Measurements from ENCODE around the gene MCUR1. TPM values are rescaled to one million over a fixed set of nuclear protein-coding genes. Genes with fewer than 3 reads are reported as not detected.

Gene MCUR1
- total RNA-seq, 2 experiments from 2014 or later, result 34.8 to 38.0 TPM

DNA sequence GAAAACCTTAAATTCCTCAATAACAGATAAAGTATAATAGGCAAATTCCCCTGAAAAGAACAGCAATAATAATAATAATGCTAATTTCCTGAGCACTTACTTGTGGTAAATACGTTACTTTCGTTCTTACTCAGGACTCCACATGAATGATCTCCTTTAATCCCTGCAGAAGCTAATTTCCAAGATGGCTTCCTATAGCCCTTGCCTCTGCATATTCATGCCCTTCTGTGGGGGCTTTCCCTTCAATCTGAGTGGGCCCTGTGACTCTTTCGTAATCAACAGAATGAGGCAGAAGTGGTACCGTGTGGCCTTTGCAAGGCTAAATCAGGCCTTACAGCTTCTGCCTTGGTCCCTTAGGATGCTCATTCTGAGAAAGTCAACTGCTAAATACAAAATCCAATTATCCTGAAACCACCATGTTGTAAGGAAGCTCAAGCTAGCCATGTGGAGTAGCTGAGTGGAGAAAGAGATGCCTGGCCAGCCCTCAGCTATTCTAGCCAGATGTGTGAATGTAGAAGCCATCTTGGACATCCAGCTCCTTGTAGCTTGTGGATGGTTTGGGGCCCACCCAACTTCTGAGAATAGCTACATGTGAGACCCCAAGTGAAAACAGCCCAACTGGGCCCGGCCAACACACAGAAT lies 50.5 kb downstream of the MCUR1 start:
- ATAC-seq (peak; percentile 80), DNase-seq (peak; percentile 74)
- POLR2A ChIA-PET, result interaction anchor here (0.6 to 3.9 kb wide), 4 partner anchors 15 to 371 kb away, joined by 3 to 26 read pairs (median 3); partner anchors contain the start of gene RANBP9
- Mint-ChIP-seq H3K27me3 (peaks cover 3% of the 10 kb centered on the region), H3K9me3 (peaks cover 7% of the 10 kb centered on the region), H3K27ac (peak overlapping the region; percentile 71), H3K4me1 (ENCODE audit: low read depth) (peaks cover 43% of the 10 kb centered on the region), H3K36me3 (ENCODE audit: low read depth) (peaks cover 2% of the 10 kb centered on the region), H3K4me3 (peak overlapping the region; percentile 20)
- CTCF ChIA-PET, result interaction anchor here (0.8 to 3.0 kb wide), 6 partner anchors 31 to 189 kb away, joined by 3 to 10 read pairs (median 4); partner anchors contain the start of genes NOL7 and SIRT5
- TF ChIP-seq, protein P1, sequence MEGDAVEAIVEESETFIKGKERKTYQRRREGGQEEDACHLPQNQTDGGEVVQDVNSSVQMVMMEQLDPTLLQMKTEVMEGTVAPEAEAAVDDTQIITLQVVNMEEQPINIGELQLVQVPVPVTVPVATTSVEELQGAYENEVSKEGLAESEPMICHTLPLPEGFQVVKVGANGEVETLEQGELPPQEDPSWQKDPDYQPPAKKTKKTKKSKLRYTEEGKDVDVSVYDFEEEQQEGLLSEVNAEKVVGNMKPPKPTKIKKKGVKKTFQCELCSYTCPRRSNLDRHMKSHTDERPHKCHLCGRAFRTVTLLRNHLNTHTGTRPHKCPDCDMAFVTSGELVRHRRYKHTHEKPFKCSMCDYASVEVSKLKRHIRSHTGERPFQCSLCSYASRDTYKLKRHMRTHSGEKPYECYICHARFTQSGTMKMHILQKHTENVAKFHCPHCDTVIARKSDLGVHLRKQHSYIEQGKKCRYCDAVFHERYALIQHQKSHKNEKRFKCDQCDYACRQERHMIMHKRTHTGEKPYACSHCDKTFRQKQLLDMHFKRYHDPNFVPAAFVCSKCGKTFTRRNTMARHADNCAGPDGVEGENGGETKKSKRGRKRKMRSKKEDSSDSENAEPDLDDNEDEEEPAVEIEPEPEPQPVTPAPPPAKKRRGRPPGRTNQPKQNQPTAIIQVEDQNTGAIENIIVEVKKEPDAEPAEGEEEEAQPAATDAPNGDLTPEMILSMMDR (IDR thresholded peaks at IDR 0.05), result no peak
- intact Hi-C loops (cut with micrococcal nuclease), result loop anchor here (2.0 to 10.0 kb wide), 2 partner anchors 51 to 149 kb away; partner anchors contain the start of gene NOL7

DNA sequence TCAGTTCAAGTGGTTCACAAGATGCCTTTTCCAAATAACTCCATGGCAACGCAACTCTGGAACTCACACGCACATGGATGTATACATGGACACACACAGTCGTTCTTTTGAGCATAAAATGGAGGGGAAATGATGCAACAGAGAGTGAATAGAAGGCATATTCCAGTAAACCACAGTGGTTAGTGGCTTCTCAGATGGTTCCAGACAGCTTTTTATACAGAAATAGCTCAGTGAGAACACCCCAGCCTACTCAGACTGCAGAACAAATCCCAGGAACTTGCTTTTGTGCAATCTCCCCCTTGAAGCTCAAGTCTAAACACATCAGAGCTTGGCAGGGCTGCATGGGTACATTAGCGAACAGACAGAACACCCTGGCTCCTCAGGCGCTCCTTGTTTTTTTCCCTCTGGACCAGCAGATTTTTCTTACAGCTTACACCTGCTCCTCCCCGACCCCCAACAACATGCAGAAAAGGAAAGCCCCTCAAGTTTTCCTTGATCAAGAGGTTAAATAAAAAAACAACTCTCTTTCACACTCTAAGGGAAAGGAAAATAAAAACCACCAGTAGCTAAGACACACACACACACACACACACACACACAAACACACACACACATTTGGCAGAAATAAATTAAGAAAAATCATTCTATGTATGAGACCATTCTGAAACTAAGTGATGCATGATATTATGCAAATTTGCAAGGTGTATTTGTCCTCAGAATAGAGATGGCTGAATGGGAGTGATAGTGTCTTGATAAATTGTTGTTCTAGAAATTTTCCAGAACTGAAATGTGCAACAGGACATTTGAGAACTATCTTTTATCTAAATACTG lies 51.5 kb downstream of the MCUR1 start:
- Mint-ChIP-seq H3K36me3 (ENCODE audit: low read depth) (peaks cover 2% of the 10 kb centered on the region), H3K4me1 (ENCODE audit: low read depth) (peaks cover 43% of the 10 kb centered on the region), H3K27ac (peak overlapping the region; percentile 90), H3K4me3 (peak overlapping the region; percentile 61), H3K9me3 (peaks cover 7% of the 10 kb centered on the region), H3K27me3 (peaks cover 3% of the 10 kb centered on the region)
- POLR2A ChIA-PET, result interaction anchor here (0.6 to 3.9 kb wide), 8 partner anchors 15 to 97 kb away, joined by 3 to 26 read pairs (median 3); partner anchors contain the start of gene RANBP9
- peak; percentile 65 for ATAC-seq
- TF ChIP-seq, protein P1 (IDR thresholded peaks at IDR 0.05), result no peak
- peak; percentile 57 for DNase-seq
- CTCF ChIA-PET, result interaction anchor here (0.9 to 3.0 kb wide), 5 partner anchors 32 to 188 kb away, joined by 3 to 10 read pairs (median 7); partner anchors contain the start of genes RANBP9 and SIRT5
- intact Hi-C loops (cut with micrococcal nuclease), result loop anchor here (2.0 to 10.0 kb wide), 2 partner anchors 50 to 148 kb away; partner anchors contain the start of gene NOL7

DNA sequence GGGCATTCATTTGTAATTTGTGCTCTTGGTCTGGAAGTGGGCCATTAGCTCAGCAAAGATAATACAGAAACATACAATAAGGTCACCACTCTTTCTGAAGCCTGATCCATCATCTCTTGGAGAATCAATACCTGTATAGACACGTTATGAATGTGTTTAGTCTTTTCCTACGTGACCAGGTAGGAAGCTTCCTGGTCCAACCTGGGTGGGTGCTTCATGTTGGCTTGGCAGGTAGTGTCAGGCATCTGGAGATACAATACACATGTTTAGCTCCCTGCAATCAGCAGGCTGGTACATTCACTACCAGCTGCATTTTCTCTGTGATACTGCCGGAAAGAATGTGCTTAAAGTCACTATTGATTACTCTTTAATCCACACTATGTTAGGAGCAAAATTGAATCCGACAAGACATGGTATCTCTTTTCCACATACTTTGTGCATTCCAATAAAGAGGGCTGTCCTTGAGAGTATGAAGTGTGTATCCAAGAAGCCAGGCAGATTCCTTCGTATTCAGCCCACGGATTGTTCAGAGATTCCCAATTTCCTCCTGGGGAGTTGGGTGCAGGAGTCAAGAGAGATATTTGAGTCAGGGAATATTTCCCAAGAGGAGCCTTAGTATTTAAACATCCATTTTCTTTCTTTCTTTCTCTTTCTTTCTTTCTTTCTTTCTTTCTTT lies 52.9 kb downstream of the MCUR1 start:
- TF ChIP-seq, protein P1 (IDR thresholded peaks at IDR 0.05), result no peak
- ChIA-PET POLR2A (interaction anchor here (0.7 to 3.9 kb wide), 2 partner anchors 10 to 50 kb away, joined by 3 to 26 read pairs; partner anchors contain the start of gene RANBP9), CTCF (no interaction called here)
- no peak for ATAC-seq
- DNase-seq, result no peak
- Mint-ChIP-seq H3K4me1 (ENCODE audit: low read depth) (peaks cover 34% of the 10 kb centered on the region), H3K36me3 (ENCODE audit: low read depth) (peaks cover 2% of the 10 kb centered on the region), H3K9me3 (peaks cover 7% of the 10 kb centered on the region), H3K4me3 (no peak overlapping the region), H3K27me3 (peaks cover 3% of the 10 kb centered on the region), H3K27ac (peak overlapping the region; percentile 69)
- intact Hi-C loops (cut with micrococcal nuclease), result loop anchor here (2.0 to 10.0 kb wide), 2 partner anchors 49 to 147 kb away; partner anchors contain the start of gene NOL7

DNA sequence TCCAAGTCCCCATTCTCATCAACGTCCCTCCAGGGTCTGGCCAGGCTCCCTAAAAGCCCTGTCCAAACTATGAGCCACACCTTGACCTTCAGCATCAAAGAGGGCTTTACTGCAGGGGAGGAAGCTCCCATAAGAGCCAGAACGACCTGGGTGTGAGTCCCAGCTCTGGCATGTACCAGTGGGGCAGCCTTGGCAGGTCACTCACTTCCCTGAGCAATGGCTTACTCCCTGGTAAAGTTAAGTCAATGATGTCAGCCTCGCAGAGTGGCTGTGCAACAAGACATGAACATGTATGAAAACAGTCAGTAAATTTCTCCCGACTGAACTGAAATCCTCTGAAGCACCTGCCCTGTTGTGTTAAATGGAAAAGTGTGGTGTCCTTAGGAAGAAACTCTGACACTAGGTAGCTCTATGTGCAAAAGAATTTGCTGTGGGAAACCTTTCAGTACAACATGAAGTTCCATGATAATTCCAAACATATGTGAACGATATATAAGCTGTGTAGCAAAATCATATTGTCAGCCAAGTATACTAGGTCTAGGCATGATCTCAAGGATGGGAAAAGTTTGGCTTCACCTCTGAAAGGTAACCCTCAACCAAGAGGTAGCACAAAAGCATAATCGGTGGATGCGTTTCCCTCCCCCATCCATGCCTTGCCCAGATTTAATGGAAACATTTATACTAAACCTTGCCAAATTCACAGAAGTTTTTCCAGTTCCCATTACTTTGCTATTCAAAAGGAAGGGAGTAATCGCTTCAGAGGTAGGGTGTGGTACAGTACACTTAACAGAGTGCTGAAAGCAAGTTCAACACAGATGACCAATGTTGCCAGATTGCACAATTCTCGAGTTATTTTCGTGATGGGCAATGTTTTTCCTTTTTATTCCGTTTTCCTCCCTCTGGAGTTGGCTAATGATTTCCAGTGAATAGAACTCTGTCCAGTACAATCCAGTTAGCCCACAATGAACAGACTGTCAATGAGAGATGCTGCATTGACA lies 53.8 kb downstream of the MCUR1 start:
- H3K27me3 Mint-ChIP-seq, result peaks cover under 1% of the 10 kb centered on the region
- no peak overlapping the region for H3K4me3 Mint-ChIP-seq
- TF ChIP-seq, protein P1 (IDR thresholded peaks at IDR 0.05), result no peak
- CTCF ChIA-PET, result no interaction called here
- intact Hi-C loops (cut with micrococcal nuclease), result loop anchor here (10.0 kb wide), 1 partner anchor 146 kb away; the partner anchor contains the start of gene NOL7
- POLR2A ChIA-PET, result interaction anchor here (3.9 kb wide), 1 partner anchor 49 kb away, joined by 26 read pairs; the partner anchor contains the start of gene RANBP9
- ATAC-seq (no peak), DNase-seq (no peak)
- peaks cover 2% of the 10 kb centered on the region for H3K36me3 Mint-ChIP-seq (ENCODE audit: low read depth)
- peaks cover 7% of the 10 kb centered on the region for H3K9me3 Mint-ChIP-seq
- no peak overlapping the region for H3K27ac Mint-ChIP-seq
- H3K4me1 Mint-ChIP-seq (ENCODE audit: low read depth), result peaks cover 26% of the 10 kb centered on the region

Data from activated CD8-positive, alpha-beta T cell treated with anti-CD3 and anti-CD28 coated beads for 36 hours (primary cell).